Calu3 (cell line): Measurements from ENCODE around the gene PLA2G2C. TPM values are rescaled to one million over a fixed set of nuclear protein-coding genes. Genes with fewer than 3 reads are reported as not detected.
A peak's percentile ranks its signal among the peaks of the same experiment; 100 is the strongest.

Experiments
- BruUV-seq: library from RNA; stranded (reverse); fragments of 400-500 nt; replicated peaks from 2 replicates; lab custom pipeline; 2021; lab: Mats Ljungman, UMichigan
- CTCF ChIA-PET: fragments of 300-600 bp; sonication (Branson Sonifier 250); formaldehyde crosslinking; loops from one replicate; lab custom pipeline; 2022; ENCODE audit warnings: antibody characterized with exemption; lab: Charles Lee
- DNase-seq: peaks from one replicate; pipeline ENCODE4 v3.0.0; 2022
- H3K27ac Mint-ChIP-seq: one replicate; pipeline ENCODE4 v1.8.0; 2022; ENCODE audit warnings: mixed read lengths; ENCODE audit not compliant: unreplicated experiment
- H3K27me3 Mint-ChIP-seq: one replicate; pipeline ENCODE4 v1.8.0; 2022; ENCODE audit warnings: mixed read lengths; ENCODE audit not compliant: unreplicated experiment
- H3K36me3 Mint-ChIP-seq: one replicate; pipeline ENCODE4 v1.8.0; 2022; ENCODE audit warnings: mild to moderate bottlenecking, moderate library complexity, mixed read lengths; ENCODE audit not compliant: insufficient read depth, unreplicated experiment
- H3K4me1 Mint-ChIP-seq: one replicate; pipeline ENCODE4 v1.8.0; 2022; ENCODE audit warnings: mild to moderate bottlenecking, low read depth, mixed read lengths; ENCODE audit not compliant: unreplicated experiment
- H3K4me3 Mint-ChIP-seq: one replicate; pipeline ENCODE4 v1.8.0; 2022; ENCODE audit warnings: mild to moderate bottlenecking, low read depth, moderate library complexity, mixed read lengths; ENCODE audit not compliant: unreplicated experiment
- H3K9me3 Mint-ChIP-seq: one replicate; pipeline ENCODE4 v1.8.0; 2022; ENCODE audit warnings: low read depth, mixed read lengths; ENCODE audit not compliant: unreplicated experiment
- intact Hi-C: fragments of 100-400 bp; cut with micrococcal nuclease; formaldehyde crosslinking; loops from one replicate; pipeline ENCODE4 v1.10.0; 2022; ENCODE audit not compliant: unreplicated experiment
- total RNA-seq: library from RNA; stranded (reverse); gene quantifications from 2 replicates; pipeline ENCODE4 v1.2.3, GENCODE V29; 2022
- TF ChIP-seq, protein P1 (sequence below): fragments of 200-600 bp; IDR thresholded peaks from one replicate; pipeline ENCODE4 v1.8.0; 2022; ENCODE audit warnings: antibody characterized with exemption; ENCODE audit not compliant: unreplicated experiment

Gene PLA2G2C
- total RNA-seq, 1 experiment from 2014 or later: not detected

DNA sequence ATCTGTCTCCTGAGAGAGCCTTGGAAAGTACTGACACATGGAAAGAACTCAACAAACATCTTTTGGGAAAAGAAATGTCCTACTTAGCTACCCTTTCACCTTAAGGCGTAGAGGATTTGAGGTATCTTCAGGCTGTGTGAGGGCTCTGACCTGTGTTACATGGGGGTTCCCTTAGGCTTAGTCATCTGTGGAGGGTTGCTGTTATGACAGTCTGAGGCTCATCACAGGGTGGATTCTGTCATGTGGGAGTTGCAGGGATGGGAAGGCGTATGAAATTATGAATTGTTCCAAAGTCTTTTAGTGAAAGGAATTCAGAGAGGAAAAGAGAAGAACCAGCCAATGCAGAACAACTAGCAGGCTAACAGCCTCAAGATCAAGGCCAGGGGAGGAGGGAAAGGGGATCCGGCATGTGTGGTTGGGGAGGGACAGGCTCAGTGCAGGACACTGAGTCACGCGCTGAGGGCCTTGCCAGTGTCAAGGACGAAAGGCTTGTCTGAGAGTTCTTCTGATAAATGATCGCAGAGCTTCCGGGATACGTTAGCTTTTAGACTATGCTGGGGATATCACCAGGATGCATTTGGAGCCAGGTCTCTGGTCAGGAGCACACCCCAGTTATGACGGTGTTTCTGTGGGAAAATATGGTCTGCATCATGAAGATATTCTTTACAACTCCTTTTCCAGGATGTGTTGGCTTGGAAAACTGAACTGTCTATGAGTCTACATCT lies 24.6 kb upstream of the PLA2G2C start:
- no TSS peak for BruUV-seq
- no peak for DNase-seq
- H3K27me3 Mint-ChIP-seq: no peaks in the 10 kb centered on the region
- no peaks in the 10 kb centered on the region for H3K9me3 Mint-ChIP-seq
- CTCF ChIA-PET: interaction anchor here (1.3 kb wide), 1 partner anchor 9 kb away, joined by 3 read pairs; no protein-coding TSS in a partner anchor
- H3K27ac Mint-ChIP-seq: peak overlapping the region; percentile 63
- no peaks in the 10 kb centered on the region for H3K36me3 Mint-ChIP-seq
- TF ChIP-seq, protein P1, sequence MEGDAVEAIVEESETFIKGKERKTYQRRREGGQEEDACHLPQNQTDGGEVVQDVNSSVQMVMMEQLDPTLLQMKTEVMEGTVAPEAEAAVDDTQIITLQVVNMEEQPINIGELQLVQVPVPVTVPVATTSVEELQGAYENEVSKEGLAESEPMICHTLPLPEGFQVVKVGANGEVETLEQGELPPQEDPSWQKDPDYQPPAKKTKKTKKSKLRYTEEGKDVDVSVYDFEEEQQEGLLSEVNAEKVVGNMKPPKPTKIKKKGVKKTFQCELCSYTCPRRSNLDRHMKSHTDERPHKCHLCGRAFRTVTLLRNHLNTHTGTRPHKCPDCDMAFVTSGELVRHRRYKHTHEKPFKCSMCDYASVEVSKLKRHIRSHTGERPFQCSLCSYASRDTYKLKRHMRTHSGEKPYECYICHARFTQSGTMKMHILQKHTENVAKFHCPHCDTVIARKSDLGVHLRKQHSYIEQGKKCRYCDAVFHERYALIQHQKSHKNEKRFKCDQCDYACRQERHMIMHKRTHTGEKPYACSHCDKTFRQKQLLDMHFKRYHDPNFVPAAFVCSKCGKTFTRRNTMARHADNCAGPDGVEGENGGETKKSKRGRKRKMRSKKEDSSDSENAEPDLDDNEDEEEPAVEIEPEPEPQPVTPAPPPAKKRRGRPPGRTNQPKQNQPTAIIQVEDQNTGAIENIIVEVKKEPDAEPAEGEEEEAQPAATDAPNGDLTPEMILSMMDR: no peak
- peaks cover 26% of the 10 kb centered on the region for H3K4me1 Mint-ChIP-seq
- H3K4me3 Mint-ChIP-seq: no peak overlapping the region
- intact Hi-C loops: loop anchor here (5.0 to 10.0 kb wide), 2 partner anchors 146 to 214 kb away; no protein-coding TSS in a partner anchor

DNA sequence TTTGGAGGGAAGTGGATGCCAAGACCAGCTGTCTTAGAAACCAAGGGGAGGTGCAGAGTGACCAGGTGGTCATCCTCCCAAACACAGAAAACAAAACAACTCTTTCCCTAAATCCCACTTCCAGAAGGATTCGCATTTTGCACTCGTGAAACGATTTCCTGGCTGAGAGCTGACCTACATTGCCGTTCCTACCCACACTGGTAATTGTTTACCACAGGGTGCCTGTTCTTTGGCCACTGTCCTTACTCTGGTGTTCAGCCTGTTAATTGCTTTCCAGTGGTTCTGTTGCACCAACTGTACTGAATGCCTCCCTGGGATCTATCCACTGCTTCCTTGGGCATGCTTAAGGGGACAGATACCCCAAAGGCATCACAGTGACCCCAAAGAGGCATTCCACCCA lies 23.2 kb upstream of the PLA2G2C start:
- CTCF ChIA-PET: interaction anchor here (0.7 kb wide), 1 partner anchor 51 kb away, joined by 3 read pairs; no protein-coding TSS in a partner anchor
- H3K9me3 Mint-ChIP-seq: no peaks in the 10 kb centered on the region
- no peak overlapping the region for H3K27ac Mint-ChIP-seq
- TF ChIP-seq, protein P1: no peak
- no peaks in the 10 kb centered on the region for H3K36me3 Mint-ChIP-seq
- peaks cover 26% of the 10 kb centered on the region for H3K4me1 Mint-ChIP-seq
- DNase-seq: no peak
- BruUV-seq: no TSS peak
- H3K4me3 Mint-ChIP-seq: no peak overlapping the region
- intact Hi-C loops: no loop called here
- H3K27me3 Mint-ChIP-seq: no peaks in the 10 kb centered on the region

DNA sequence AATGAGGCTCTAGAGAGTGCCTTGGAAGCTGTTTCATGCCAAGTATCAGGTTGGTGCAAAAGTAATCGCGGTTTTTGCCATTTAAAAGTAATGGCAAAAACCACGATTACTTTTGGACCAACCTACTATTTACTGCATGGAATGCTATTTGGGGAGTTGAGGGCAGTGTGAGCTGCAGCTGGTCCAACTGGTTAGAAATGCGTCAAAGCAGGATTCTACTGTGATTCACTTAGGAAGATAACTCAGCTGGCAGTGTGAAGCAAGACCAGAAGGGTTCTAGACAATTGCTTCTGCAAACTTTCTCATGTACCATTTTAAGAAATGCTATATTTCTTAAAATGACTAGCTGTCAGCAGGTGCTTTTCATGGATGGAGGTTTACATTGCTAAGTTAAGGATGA lies 21.2 kb upstream of the PLA2G2C start:
- H3K27ac Mint-ChIP-seq: no peak overlapping the region
- DNase-seq: no peak
- H3K4me1 Mint-ChIP-seq: peaks cover 22% of the 10 kb centered on the region
- no TSS peak for BruUV-seq
- H3K36me3 Mint-ChIP-seq: no peaks in the 10 kb centered on the region
- TF ChIP-seq, protein P1: no peak
- CTCF ChIA-PET: no interaction called here
- no peaks in the 10 kb centered on the region for H3K9me3 Mint-ChIP-seq
- intact Hi-C loops: no loop called here
- no peak overlapping the region for H3K4me3 Mint-ChIP-seq
- H3K27me3 Mint-ChIP-seq: no peaks in the 10 kb centered on the region

DNA sequence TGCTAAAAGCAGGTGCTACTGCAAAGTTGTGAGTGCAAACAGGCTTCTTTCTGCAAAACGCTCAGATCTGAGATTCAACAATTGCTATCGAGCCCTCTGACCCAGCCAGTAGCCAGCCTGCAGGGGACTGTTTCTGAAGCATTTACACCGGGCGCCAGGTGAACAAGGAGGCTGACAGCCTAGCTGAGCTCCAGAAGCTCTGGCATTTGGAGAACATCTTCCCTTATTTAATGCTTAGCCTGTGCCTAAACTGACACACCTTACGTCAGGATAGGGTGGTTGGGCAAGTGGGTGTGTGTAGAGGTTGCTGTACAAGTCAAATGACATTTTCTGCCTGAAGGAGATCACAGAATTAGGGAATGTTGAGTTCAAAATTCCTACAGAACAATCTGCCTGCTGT lies 15.8 kb upstream of the PLA2G2C start:
- Mint-ChIP-seq H3K4me1 (peaks cover 11% of the 10 kb centered on the region), H3K9me3 (no peaks in the 10 kb centered on the region), H3K36me3 (no peaks in the 10 kb centered on the region), H3K27me3 (no peaks in the 10 kb centered on the region), H3K4me3 (no peak overlapping the region), H3K27ac (no peak overlapping the region)
- TF ChIP-seq, protein P1: no peak
- no peak for DNase-seq
- intact Hi-C loops: no loop called here
- BruUV-seq: no TSS peak
- CTCF ChIA-PET: interaction anchor here (1.3 kb wide), 1 partner anchor 9 kb away, joined by 3 read pairs; no protein-coding TSS in a partner anchor
